Right atrium auricular region (tissue), 2 donors: Measurements from ENCODE around the gene CBR3. TPM values are rescaled to one million over a fixed set of nuclear protein-coding genes. Genes with fewer than 3 reads are reported as not detected.

Experiments used
- DNase-seq: peaks from one replicate; pipeline ENCODE4 v3.0.0-alpha.2; 2019; ENCODE audit warnings: low spot score
- H3K27ac ChIP-seq, 2 donors: fragments of 200-600 bp; sonication (generic); 1 replicate in 1 of 2; 2 replicates in 1 of 2; pipeline ENCODE4 v1.5.1; 2016 to 2019
- H3K27me3 ChIP-seq, 2 donors: fragments of 200-600 bp; sonication (generic); one replicate each; pipeline versions ENCODE4 v1.5.1 to v1.6.0; 2017 to 2019
- H3K36me3 ChIP-seq: fragments of 200-600 bp; sonication (generic); one replicate; pipeline ENCODE4 v1.5.1; 2016
- H3K4me1 ChIP-seq, 2 donors: fragments of 200-600 bp; sonication (generic); one replicate each; pipeline versions ENCODE4 v1.5.1 to v1.6.0; 2017 to 2019
- H3K4me3 ChIP-seq, 2 donors: fragments of 200-600 bp; sonication (generic); 1 replicate in 1 of 2; 2 replicates in 1 of 2; pipeline ENCODE4 v1.5.1; 2017 to 2019; ENCODE audit warnings: mild to moderate bottlenecking in 1 of 2, moderate library complexity in 1 of 2
- H3K9me3 ChIP-seq, 2 donors: fragments of 200-600 bp; sonication (generic); one replicate each; pipeline ENCODE4 v1.5.1; 2019
- CTCF ChIP-seq, 2 donors: fragments of 200-600 bp; sonication (generic); IDR thresholded peaks; one replicate each; pipeline ENCODE4 v1.5.1; 2019; ENCODE audit warnings: antibody characterized with exemption in 2 of 2
- total RNA-seq, 2 donors: library from RNA; depleted of rRNA; stranded (reverse); fragments of >200 nt; gene quantifications; one replicate each; pipeline ENCODE4 v1.1.0, GENCODE V29; 2016

The CBR3 gene
- total RNA-seq, 2 donors from 2014 or later, result 1.8 to 8.2 TPM

GRCh38 chr21:36159356-36159921 lies 24.6 kb downstream of the CBR3 start:
- H3K9me3 ChIP-seq, result no peaks in the 10 kb centered on the region
- H3K4me1 ChIP-seq, result peaks cover 0 to 24% of the 10 kb centered on the region in 2 donors
- TF ChIP-seq CTCF (IDR thresholded peaks at IDR 0.05), result no peak
- H3K27me3 ChIP-seq, result no peaks in the 10 kb centered on the region
- H3K27ac ChIP-seq, result no peak overlapping the region
- DNase-seq, result no peak
- no peak overlapping the region for H3K4me3 ChIP-seq
- H3K36me3 ChIP-seq, result no peaks in the 10 kb centered on the region

GRCh38 chr21:36160850-36161178 lies 25.9 kb downstream of the CBR3 start:
- Histone ChIP-seq H3K9me3 (no peaks in the 10 kb centered on the region), H3K4me3 (no peak overlapping the region), H3K36me3 (no peaks in the 10 kb centered on the region), H3K27me3 (no peaks in the 10 kb centered on the region), H3K4me1 (peaks cover 0 to 16% of the 10 kb centered on the region in 2 donors), H3K27ac (no peak overlapping the region)
- DNase-seq, result no peak
- no peak for TF ChIP-seq CTCF (IDR thresholded peaks at IDR 0.05)

- Histone ChIP-seq H3K27me3 (no peaks in the 10 kb centered on the region), H3K4me1 (peaks cover 0 to 10% of the 10 kb centered on the region in 2 donors), H3K4me3 (no peak overlapping the region), H3K9me3 (no peaks in the 10 kb centered on the region), H3K27ac (no peak overlapping the region), H3K36me3 (no peaks in the 10 kb centered on the region)
- DNase-seq, result no peak
- TF ChIP-seq CTCF (IDR thresholded peaks at IDR 0.05), result no peak
Observed at GRCh38 chr21:36162631-36163030, 27.8 kb downstream of the CBR3 start.

GRCh38 chr21:36163750-36164741 lies 29.2 kb downstream of the CBR3 start:
- Histone ChIP-seq H3K27me3 (no peaks in the 10 kb centered on the region), H3K4me1 (peaks cover 0 to 9% of the 10 kb centered on the region in 2 donors), H3K4me3 (no peak overlapping the region), H3K27ac (no peak overlapping the region), H3K36me3 (no peaks in the 10 kb centered on the region), H3K9me3 (no peaks in the 10 kb centered on the region)
- TF ChIP-seq CTCF (IDR thresholded peaks at IDR 0.05), result no peak
- no peak for DNase-seq

GRCh38 chr21:36165356-36165755 lies 30.5 kb downstream of the CBR3 start:
- no peak overlapping the region for H3K27ac ChIP-seq
- H3K27me3 ChIP-seq, result no peaks in the 10 kb centered on the region
- no peak for DNase-seq
- no peak for TF ChIP-seq CTCF (IDR thresholded peaks at IDR 0.05)
- H3K9me3 ChIP-seq, result no peaks in the 10 kb centered on the region
- peaks cover 0 to 9% of the 10 kb centered on the region in 2 donors for H3K4me1 ChIP-seq
- no peak overlapping the region for H3K4me3 ChIP-seq
- H3K36me3 ChIP-seq, result no peaks in the 10 kb centered on the region
